Astrocyte of the hippocampus (primary cell): ENCODE results near the gene ADAMTSL3.
A peak's percentile ranks its signal among the peaks of the same experiment; 100 is the strongest.
"Not testable (repeated sequence)": the region's sequence is repeated elsewhere in the genome, so short reads cannot be mapped to it uniquely, and the experiment has no call there.

Experiments used
- DNase-seq: peaks from one replicate; pipeline ENCODE4 v3.0.0; 2011; ENCODE audit warnings: low read depth, low spot score

Gene ADAMTSL3

GRCh38 chr15:83697716-83698115, 43.8 kb downstream of the ADAMTSL3 start:
- DNase-seq: peak; percentile 44

- DNase-seq: peak; percentile 16
These were observed 44.4 kb downstream of the ADAMTSL3 start for GRCh38 chr15:83698294-83698693.

- no peak for DNase-seq
These were observed 45.1 kb downstream of the ADAMTSL3 start for GRCh38 chr15:83699028-83699427.

- no peak for DNase-seq
These were observed 46.2 kb downstream of the ADAMTSL3 start for GRCh38 chr15:83700082-83700481.

- DNase-seq: not testable (repeated sequence)
These were observed 48.4 kb downstream of the ADAMTSL3 start for GRCh38 chr15:83702314-83702713.

GRCh38 chr15:83708328-83708727, 54.4 kb downstream of the ADAMTSL3 start:
- no peak for DNase-seq

- DNase-seq: peak; percentile 84
These were observed 55.3 kb downstream of the ADAMTSL3 start for GRCh38 chr15:83709241-83709640.

GRCh38 chr15:83709811-83710210, 55.9 kb downstream of the ADAMTSL3 start:
- DNase-seq: no peak

- no peak for DNase-seq
These were observed 56.5 kb downstream of the ADAMTSL3 start for GRCh38 chr15:83710452-83710851.

GRCh38 chr15:83711236-83711635, 57.3 kb downstream of the ADAMTSL3 start:
- DNase-seq: no peak

GRCh38 chr15:83713242-83713641, 59.3 kb downstream of the ADAMTSL3 start:
- no peak for DNase-seq

- no peak for DNase-seq
These were observed 61.2 kb downstream of the ADAMTSL3 start for GRCh38 chr15:83714939-83715628.

- DNase-seq: no peak
These were observed 62.7 kb downstream of the ADAMTSL3 start for GRCh38 chr15:83716605-83717004.

GRCh38 chr15:83717010-83717409, 63.1 kb downstream of the ADAMTSL3 start:
- no peak for DNase-seq

- DNase-seq: peak; percentile 80
These were observed 66.5 kb downstream of the ADAMTSL3 start for GRCh38 chr15:83720468-83720867.

- no peak for DNase-seq
These were observed 67.1 kb downstream of the ADAMTSL3 start for GRCh38 chr15:83721031-83721430.

GRCh38 chr15:83721981-83722380, 68.1 kb downstream of the ADAMTSL3 start:
- no peak for DNase-seq

- no peak for DNase-seq
These were observed 69.3 kb downstream of the ADAMTSL3 start for GRCh38 chr15:83723216-83723615.

- no peak for DNase-seq
These were observed 78.3 kb downstream of the ADAMTSL3 start for GRCh38 chr15:83732196-83732595.

- DNase-seq: no peak
These were observed 78.8 kb downstream of the ADAMTSL3 start for GRCh38 chr15:83732770-83733169.

- DNase-seq: peak; percentile 95
These were observed 79.3 kb downstream of the ADAMTSL3 start for GRCh38 chr15:83733206-83733605.

GRCh38 chr15:83733691-83734090, 79.8 kb downstream of the ADAMTSL3 start:
- DNase-seq: no peak

- no peak for DNase-seq
These were observed 80.6 kb downstream of the ADAMTSL3 start for GRCh38 chr15:83734487-83734886.

- no peak for DNase-seq
These were observed 85.7 kb downstream of the ADAMTSL3 start for GRCh38 chr15:83739629-83740028.
